ENCODE data around the gene INTS12.
"Not testable (repeated sequence)": the region's sequence is repeated elsewhere in the genome, so short reads cannot be mapped to it uniquely, and the experiment has no call there.

INTS12 gene, protein sequence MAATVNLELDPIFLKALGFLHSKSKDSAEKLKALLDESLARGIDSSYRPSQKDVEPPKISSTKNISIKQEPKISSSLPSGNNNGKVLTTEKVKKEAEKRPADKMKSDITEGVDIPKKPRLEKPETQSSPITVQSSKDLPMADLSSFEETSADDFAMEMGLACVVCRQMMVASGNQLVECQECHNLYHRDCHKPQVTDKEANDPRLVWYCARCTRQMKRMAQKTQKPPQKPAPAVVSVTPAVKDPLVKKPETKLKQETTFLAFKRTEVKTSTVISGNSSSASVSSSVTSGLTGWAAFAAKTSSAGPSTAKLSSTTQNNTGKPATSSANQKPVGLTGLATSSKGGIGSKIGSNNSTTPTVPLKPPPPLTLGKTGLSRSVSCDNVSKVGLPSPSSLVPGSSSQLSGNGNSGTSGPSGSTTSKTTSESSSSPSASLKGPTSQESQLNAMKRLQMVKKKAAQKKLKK

DNA sequence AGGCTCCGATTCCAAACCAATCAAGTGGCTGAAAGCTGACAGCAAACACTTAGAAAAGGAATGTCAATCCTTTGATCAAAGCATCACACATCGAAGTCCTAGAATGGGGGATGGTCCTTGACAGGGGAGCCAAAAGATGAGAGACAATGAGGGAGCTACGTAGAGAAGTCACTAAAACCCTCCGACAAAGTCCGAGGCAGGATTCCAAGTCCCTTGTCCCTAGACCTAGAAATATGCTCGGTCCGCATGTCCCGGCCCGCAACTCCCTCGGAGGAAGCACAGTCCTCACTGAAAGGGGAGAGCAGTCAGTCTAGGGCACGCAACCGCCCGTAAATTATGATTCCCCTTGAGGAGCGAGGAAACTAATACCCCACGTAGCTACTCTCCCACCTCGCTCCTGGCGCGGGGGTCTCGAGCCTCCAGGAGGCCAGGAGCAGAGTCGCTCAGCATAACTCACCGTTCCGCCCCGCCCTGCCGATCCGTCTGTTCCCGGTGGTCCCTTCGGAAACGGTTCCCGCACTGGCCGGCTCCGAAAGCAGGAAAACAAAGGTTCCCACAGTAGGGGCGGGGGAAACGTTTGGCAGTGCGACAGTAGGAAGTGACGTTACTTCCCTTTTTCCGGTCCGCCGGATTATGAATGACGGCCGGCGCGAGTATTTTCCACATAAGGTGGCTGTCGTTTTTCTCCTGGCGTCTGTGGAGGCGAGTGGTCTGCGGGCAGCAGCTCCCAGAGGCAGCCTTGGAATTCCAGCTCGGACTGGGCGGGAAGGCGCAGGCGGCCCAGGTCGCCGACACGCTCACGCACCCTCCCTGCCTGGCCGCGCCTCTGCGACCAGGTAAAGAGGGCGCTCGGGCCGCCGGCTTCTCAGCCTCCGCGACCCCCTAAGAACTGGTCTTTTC lies at the start of gene INTS12, which contains the start of gene GSTCD:
INTS12 (minus strand) TSS at position 509 of the 900 bp plus-strand sequence. CDS start 8,684 bp downstream, outside the sequence.
GSTCD (plus strand) TSS at position 604 of the 900 bp plus-strand sequence. CDS start 8,830 bp downstream, outside the sequence.
- DNase-seq = peak; percentile 92

DNA sequence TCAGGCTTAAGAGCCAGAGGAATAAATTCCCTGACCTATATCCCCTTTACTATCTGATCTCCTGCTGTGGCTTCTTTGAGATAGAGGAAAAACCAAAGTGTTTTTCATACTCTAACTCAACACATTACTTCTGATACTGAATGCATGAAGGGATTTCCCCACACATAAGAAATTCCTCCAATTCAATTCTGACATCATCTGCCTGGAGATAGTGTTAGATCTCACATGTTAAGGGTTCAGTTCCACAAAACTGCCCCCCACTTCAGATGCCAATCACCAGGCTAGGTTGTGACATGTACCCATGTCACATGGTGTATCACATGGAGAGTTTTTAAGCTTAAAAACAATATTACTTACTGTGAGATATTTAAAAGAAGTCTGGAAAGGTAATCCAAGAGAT lies 46.9 kb upstream of the INTS12 start:
- DNase-seq = no peak

DNA sequence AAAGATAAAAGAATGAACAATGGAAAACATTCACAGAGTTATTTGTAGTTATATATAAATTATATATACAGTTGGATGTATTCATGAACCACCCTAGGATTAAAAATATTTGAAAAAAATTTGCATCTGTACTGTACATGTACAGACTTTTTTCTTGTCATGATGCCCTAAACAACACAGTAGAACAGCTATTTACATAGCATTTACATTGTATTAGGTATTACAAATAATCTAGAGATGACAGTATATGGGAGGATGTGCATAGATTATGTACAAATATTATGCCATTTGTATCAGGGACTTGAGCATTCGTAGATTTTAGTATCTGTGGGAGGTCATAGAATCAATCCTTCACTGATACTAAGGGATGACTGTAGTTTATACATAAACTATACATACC lies 44.9 kb upstream of the INTS12 start:
- no peak for DNase-seq

DNA sequence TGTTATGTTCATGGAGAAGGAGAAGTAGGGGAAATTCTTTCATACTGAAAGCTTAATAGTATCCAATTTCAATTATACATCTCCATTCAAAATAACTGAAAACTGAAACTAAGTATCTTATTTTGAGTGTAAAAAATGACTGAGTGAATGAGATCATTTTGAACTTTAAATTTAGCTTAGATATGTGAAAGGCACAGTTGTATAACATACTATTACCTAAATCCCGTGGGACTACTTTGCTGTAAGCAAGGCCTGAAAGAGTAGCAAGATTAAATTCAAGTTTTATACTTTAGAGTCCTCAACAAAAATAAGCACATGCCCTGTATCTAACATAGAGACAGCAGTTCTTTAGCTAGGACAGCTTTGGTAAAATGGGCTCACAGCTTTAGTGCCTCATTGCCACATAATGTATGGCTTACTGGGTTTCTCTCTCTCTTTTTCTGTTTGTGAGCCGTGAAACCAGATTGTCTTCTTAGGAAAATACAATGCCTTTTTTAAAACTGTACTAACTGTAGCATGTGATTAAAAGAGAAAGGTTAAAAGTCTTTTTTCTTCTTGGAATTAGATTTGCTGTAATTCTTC lies 43.3 kb upstream of the INTS12 start:
- DNase-seq = no peak

DNA sequence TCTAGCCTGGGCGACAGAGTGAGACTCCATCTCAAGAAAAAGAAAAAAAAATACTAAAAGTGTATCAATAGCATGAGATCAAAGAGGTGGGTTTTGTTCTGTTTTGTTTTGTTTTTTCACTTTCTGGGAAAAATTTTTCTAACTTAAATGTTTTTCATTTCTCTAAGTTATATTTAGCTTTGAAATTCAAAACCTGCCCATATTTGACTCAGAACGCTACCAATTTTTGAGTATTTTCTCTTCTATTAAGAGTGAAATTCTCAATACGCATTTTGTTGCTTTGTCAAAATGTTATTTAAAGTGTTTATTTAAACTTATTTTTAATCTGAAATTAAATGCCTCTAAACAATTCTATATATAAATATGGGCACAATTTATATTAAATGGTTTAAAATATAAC lies 39.7 kb upstream of the INTS12 start:
- DNase-seq = no peak

DNA sequence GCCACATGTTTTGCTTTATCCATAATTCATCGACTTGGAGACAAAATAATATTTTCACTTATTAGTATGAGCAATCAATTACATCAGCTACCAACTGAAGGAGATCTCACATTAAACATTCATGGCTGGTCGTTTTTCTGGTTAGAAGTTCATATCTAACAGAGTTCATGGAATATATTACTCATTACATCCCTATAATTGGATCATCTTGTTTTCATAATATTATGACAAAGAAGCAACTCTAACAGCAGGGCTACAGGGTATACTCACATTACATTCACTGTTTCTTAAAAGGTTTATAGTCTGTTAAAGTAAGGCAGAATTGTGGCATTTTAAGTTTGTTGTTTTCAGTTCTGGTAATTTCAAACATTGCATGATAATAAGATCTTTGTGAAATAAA lies 33.1 kb upstream of the INTS12 start:
- no peak for DNase-seq

DNA sequence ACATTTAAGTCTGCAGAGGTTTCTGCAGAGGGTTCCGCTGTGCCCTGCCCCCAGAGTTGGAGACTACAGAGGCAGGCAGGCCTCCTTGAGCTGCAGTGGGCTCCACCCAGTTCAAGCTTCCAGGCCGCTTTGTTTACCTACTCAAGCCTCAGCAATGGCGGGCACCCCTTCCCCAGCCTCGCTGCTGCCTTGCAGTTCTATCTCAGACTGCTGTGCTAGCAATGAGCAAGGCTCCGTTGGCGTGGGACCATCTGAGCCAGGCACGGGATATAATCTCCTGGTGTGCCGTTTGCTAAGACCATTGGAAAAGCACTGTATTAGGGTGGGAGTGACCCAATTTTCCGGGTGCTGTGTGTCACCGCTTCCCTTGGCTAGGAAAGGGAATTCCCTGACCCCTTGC lies 26.7 kb upstream of the INTS12 start:
- not testable (repeated sequence) for DNase-seq

DNA sequence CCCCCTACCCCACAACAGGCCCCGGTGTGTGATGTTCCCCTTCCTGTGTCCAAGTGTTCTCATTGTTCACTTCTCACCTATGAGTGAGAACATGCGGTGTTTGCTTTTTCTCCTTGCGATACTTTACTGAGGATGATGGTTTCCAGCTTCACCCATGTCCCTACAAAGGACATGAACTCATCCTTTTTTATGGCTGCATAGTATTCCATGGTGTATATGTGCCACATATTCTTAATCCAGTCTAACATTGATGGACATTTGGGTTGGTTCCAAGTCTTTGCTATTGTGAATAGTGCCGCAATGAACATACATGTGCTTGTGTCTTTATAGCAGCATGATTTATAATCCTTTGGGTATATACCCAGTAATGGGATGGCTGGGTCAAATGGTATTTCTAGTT lies 21.4 kb upstream of the INTS12 start:
- not testable (repeated sequence) for DNase-seq

DNA sequence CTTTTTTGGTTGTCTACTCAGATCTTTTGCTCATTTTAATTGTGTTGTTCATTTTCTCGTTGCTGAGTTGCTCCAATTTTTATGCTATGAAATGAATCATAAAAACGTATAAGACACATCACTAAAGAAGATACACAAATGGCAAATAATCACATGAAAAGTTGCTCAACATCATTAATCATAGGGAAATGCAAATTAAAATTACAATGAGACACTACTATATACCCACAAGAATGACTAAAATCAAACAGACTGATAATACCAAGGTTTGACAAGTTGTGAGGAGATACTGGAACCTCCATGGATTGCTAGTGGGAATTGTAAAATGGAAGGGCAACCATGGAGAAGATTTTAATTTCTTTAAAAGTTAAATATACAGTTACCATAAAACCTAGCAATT lies 17.1 kb upstream of the INTS12 start:
- DNase-seq = no peak

DNA sequence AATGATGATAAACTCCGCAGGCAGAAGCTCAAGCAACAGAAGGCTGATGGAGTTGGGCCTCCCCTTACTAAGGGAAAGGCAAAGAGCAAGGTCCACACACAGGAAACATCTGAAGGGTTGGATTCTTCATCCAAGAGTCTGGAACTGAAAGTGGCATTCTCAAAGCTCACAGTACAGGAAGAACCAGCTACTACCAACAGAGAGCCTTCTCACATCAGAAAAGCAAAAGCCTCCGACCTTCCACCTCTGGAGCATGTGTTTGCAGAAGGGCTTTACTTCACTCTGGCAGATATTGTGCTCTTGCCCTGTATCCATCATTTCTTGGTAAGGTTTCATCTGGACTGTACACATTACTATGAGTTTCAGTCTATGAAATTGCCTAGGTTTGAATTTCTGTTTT lies 10.7 kb upstream of the INTS12 start:
- DNase-seq = no peak

DNA sequence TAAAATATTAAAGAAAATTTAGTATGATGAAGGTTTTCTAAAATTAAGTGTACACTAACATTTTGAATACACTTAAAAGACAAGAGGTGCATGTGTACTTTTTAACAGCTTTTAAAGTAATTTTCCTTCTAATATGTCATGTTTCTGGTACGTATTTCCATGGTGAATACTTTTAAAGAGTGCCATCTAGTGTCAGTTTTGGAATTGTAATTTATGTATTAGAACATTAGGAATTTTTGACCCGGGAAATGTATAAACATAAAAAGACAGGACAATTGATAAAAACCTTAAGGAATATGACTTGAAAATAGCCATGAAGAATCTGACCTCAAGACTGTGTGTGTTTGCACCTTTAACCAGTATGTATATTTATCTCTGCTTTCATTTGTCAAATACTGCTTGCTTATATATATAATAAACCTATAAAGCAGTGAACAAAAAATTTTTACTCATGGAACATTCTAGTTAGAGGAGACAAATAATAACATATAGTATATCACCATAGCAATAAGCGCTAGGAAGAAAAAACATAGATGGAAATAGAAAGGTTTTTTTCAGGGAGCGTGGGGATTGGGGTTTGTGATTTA lies 7.3 kb upstream of the INTS12 start:
- no peak for DNase-seq

DNA sequence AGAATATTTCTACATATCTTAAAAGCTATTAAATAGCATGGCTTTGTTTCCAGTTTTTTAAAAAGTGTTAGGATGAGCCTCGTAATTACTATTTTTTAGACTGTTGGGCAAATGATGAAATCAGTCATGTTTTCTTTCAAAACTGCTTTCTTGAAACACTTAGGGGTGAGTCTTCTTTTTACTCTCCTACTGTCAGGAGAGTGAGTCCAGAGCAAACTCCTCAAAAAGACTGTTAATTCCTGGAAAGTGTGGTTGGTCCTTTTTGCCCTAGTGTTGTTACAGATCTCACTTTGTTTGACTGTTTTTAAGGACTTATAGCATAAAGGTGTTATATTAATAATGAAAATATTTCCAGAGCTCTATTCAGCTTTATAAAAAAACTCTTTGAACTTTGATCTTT lies 6.4 kb upstream of the INTS12 start:
- no peak for DNase-seq

DNA sequence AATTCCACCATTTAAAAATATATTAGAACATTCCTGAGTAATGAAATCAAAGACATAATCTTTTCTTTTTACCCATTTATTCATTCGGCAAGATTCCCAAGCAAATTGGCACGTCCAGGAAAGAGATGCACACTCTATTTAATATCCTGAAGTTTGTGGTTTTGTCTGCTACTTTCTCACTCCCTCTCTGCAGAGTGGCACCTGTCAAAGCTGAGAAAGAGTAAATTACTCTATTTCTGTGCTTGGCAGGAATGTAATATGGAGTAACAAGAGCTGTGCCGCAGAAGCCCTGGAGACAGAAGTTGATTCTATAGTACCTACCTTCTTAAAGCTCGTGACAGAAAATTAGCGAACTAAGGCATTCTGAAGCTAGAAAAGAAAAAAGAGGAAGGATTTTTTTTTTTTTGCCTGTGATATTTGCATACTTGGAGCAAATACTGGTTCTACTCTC lies 5.6 kb upstream of the INTS12 start:
- no peak for DNase-seq

DNA sequence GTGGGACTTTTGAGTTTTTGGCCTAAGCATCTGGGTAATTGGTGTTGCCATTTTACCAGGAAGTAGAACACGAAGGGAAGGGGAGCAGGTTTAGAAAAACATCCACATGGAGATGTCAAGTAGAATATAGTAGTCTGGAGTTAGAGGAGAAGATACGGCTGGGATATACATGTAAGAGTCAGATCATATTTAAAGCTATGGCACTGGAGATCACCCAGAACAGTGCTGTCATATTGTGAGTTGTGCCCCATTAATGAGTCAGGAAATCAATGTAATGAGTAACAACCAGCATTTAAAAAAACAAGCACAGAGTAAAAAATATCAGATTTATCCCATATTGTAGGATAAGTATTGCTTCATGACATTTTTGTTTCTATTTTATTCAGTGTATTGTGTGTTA lies 4.3 kb upstream of the INTS12 start:
- DNase-seq = no peak

DNA sequence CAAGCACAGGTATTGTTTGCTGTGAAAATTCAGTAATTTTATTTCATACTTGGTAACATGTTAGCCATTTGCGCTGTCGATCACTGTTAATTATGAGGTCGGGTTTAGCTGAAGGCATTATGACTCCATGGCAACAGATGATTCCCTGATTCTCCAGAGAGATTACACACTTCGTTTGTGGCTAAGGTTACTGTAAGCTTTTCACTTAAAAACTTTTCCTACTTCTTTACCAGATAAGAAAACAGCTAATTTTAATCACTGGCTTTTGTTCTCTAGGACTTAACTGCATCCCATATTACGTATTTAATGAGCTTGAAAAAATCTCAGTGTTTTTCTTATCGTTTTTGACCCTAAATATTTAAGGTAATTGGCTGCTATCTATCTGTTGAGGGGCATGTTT lies 2.2 kb upstream of the INTS12 start:
- no peak for DNase-seq

DNA sequence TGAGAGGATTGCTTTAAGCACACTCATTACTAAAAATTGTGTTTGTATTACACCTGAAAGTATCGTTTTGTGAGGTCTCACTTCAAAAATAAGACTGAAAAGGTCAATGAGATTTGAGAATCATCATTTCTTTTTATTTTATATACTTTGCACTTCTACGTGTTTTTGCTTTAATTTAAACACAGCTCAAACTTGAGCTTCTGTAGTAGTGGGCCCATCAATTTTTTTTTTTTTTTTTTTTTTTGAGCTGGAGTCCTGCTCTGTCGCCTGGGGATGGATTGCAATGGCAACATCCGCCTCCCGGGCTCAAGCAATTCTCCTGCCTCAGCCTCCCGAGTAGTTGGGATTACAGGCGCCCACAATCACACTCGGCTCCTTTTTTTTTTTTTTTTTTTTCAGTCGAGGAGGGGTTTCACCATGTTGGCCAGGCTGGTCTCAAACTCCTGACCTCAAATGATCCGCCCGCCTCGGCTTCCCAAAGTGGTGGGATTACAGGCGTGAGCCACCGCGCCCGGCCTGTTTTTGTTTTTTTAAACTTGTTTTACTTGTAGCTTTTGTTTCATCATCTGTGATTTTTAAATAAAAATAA lies 1.6 kb upstream of the INTS12 start:
- no peak for DNase-seq

DNA sequence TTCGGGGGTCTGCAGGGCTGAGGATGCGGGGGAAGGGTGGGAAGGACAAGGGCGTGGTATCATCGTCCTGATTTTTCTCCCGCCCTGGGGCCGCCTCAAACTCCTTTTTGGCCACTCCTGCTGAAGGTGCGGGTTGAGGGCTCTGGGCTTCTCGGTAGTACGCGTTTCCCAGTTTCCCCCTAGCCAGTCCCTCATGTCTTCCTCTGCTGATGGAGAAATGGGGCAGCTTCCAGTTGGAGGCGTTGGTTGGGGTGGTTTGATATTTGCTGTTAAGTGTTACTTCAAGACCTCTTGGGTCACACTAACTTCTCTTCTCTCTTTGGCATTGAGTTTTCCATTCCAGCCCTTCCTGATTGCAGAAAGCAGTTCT lies 577 bp upstream of the INTS12 start:
- DNase-seq = no peak

DNA sequence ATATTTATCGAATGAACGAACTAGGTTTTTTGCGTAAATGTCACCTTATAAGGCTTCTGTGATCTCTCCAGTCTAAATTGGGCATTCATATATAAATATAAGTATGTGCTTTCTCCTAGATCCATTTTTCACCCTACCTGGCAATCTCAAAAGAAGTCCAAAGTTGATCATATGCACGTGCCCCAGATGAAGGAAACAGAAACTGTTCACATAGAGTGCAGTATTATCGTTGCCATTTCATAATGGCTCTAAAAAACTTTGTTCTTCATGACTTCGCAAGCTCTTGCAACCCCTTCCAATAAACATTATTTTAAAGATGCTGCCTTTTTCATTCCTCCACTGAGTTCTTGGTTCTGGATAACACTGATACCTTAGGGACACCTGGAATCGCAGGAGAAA lies 708 bp downstream of the INTS12 start:
- no peak for DNase-seq

DNA sequence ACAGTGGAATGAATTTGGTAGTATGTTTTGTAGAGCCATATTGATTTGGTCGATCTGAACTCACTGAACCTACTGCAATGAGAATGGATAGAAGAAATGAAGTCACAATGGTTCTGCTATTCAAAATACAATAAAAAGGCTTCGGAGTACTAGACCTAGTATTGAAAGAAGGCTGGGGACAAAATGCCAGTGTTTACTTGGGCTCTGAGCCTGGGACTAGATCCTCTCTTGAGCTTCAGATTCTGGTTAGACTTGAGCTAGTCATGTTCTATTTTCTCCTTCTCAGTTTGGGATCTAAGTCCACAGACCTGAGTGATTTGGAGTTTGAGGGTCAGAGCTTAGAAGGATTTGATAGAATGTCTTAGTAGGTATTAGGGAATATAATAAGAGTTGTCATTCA lies 9.9 kb downstream of the INTS12 start:
- no peak for DNase-seq

DNA sequence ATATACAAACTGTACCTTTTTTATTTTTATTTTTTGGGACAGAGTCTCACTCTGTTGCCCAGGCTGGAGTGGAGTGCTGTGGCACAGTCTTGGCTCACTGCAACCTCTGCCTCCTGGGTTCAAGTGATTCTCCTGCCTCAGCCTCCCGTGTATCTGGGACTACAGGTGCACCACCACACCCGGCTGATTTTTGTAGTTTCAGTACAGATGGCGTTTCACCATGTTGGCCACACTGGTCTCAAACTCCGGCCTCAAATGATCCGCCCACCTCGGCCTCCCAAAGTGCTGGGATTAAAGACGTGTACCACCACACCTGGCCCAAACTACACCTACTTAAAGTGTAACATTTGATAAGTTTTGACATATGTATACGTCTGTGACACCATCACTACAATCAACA lies 12.7 kb downstream of the INTS12 start:
- DNase-seq = not testable (repeated sequence)

DNA sequence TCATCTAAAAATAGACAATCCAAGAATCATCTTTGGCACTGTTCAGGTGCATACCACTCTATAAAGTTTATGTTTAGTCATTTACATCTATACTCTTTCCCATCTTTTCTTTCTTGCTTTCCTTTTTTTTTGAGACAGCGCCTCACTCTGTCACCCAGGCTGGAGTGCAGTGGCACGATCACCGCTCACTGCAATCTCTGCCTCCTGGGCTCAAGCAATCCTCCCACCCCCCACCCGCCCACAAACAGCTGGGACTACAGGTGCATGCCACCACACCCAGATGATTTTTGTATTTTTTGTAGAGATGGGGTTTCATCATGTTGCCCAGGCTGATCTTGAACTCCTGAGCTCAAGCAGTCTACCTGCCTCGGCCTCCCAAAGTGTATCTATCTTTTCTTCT lies 13.7 kb downstream of the INTS12 start:
- not testable (repeated sequence) for DNase-seq

DNA sequence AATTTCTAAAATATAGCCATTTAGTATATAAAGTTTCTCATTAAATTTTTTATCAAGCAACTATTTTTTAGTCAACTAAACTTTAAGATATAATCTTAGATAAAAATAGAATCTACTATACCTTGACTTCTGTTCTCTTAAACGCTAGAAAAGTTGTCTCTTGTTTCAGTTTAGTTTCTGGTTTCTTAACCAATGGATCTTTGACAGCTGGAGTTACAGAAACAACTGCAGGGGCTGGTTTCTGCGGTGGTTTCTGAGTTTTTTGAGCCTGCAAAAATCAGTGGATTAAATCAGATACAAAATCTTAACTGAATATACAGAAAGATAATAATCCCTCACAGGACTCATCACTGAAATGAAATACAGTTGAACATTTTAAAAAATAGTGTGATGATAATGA lies 21.9 kb downstream of the INTS12 start:
- DNase-seq = no peak

DNA sequence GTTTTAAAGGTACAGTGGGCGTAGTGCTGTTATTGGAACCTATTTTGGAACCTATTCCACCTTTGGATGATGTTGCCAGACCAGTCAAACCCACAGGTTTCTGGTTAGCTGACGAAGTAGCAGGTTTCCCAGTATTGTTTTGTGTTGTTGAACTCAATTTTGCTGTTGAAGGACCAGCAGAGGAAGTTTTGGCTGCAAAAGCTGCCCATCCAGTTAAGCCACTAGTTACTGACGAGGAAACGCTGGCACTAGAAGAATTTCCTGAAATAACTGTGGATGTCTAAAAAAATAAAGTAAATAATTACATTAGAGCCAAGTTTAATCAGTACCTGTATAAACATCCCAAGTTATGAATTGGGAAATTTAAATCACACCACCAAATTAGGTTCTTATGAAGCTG lies 25.5 kb downstream of the INTS12 start:
- no peak for DNase-seq

Measured in stimulated activated CD8-positive, alpha-beta memory T cell treated with anti-CD3 and anti-CD28 coated beads, Interleukin-4, amount 100 ng/mL, for 48 hours (primary cell).